IPS-18c (cell line): ENCODE measurements around the gene GPRC5D.

Experiments
- H3K4me3 ChIP-seq: 2 replicates; pipeline ENCODE4 v1.7.0; 2013; ENCODE audit warnings: low read depth, mild to moderate bottlenecking, low read length, moderate library complexity; ENCODE audit not compliant: insufficient read depth
- H3K9me3 ChIP-seq: one replicate; pipeline ENCODE4 v1.6.1; 2013; ENCODE audit warnings: mild to moderate bottlenecking, low read length, moderate library complexity; ENCODE audit not compliant: control insufficient read depth, insufficient read depth

The GPRC5D gene

DNA sequence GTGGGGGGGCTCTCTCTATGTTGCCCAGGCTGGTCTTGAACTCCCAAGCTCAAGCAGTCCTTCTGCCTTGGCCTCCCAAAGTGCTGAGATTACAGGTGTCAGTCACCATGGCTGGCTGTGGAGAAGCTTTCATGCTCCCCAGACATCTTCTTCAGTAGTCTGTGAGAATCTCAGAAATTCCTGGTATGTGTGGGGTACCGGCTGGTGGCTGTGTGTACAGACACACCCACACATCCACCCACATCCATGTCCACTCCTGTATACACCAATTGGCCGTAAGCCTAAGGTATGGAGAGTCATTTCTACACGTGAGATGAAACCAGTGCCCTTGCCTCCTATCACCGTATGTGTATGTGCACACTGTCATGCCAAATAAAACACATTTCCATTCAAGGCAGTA lies 27.8 kb downstream of the GPRC5D start:
- Histone ChIP-seq H3K4me3 (no peak overlapping the region), H3K9me3 (no peaks in the 10 kb centered on the region)

DNA sequence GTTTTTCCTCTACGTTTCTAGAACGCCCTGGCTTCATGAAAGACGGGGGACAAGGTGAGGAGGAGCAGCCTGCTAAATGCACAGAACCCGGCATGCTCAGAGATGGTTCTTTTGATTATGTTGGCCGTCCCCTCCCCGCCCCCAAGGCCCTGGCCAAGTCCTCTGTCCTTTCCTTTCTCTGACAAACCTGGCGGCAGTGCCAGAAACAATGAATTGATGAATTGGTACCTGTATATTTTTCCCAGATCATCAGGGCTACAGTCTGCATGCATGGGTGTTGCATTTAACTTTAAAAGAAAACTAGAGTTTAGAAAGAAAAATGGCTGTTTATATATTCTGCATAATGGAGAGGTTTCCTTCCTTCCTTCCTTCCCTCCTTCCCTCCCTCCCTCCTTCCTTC lies 29.0 kb downstream of the GPRC5D start:
- Histone ChIP-seq H3K4me3 (no peak overlapping the region), H3K9me3 (no peaks in the 10 kb centered on the region)

DNA sequence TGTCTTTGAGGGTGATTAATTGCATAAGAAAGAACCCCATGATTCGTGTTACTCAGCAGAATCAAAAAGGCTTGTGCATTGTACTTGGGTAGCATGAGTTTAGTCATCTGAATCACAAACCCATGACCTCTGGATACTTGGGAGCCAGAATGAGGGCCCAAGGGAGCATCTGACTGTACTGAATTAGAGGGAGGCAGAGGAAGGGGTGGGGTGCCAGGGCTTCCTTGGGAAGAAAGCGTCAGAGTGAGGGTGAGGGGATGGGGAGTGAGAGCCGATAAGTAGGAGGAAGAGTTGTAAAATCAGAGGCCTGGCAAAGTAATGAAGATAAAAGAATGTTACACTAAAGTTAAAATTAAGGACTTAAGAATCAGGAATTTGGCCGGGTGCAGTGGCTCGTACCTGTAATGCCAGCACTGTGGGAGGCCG lies 29.8 kb downstream of the GPRC5D start:
- H3K9me3 ChIP-seq: no peaks in the 10 kb centered on the region
- H3K4me3 ChIP-seq: no peak overlapping the region

DNA sequence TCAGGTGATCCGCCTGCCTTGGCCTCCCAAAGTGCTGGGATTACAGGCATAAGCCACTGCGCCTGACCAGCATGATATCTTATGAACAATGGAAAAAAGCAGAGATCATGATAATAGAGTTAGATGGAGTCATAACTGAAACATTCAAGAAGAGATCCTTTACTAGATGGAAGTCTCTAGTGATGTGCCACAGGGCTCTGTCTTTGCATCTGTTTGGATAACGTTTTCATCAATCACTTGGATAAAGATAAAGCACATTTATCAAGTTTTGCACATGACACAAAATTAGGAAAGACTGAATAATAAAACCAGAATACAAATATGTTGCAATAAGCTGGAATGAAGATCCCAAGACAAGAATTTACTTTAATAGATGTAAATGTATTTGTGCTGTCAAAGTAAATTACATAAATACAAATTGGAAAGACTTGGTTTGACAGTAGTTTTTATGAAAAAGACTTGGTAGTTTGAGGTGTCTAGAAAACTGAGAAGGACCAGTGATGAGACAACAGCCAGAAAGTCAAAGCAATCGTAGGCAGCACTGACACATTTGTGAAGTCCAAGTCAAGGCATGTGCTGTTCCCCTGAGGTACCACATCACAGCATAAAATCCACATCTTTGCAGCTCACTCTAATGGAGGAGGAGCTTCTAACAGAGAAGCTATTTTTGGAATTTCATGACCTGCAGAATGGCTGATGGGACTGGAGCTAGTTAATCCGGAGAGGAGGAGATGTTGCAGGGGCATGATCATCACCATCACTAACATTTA lies 32.1 kb downstream of the GPRC5D start:
- no peaks in the 10 kb centered on the region for H3K9me3 ChIP-seq

DNA sequence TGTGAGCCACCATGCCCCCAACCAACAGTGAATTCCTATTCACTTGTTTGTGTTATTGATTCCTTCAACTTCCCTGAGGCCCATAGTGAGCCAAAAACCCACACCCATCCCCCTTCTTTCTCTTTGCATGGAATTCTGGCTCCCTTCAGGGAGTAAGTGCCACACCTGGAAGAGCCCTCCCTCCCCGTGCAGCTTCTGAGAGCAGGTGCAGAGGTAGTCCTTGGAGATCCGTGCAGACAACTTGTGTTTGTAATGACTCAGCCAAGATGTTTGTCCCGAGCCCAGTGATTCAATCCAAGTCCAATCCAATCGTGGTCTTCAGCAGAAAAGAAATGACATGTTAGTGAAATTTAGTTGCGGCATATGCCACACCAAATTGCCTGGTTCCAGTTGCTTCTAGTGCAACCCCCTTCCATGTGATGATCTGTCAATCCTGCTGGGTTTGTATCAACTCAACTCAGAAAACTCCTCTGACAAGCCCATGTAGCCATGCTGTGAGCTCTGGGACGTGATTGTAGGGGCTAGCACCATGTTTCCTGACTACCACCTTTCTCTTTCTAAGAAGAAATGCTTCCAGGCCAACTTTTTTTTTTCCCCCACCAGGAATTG lies 33.1 kb downstream of the GPRC5D start:
- H3K9me3 ChIP-seq: no peaks in the 10 kb centered on the region
- H3K4me3 ChIP-seq: no peak overlapping the region

More for the DNA sequence above, 32.1 kb downstream of the GPRC5D start:
- no peak overlapping the region for H3K4me3 ChIP-seq

DNA sequence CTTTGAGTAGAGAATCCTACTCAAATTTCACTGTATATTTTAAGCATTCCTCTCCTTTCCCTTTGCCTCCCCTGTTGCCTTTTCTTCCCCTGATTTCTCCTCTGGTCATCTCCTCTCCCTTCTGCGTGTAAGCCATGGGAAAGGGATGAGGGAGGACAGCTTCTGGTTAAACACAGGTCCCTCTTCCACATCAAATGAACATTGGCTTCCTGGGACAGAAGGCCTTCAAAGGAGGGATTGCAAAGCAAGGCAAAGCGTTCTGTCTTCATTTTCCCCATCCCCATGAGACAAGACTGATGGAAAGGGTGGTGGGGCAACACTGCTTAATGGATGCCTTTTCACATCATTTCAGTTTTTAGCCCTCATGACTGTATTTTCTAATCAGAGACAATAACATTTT lies 34.5 kb downstream of the GPRC5D start:
- H3K9me3 ChIP-seq: no peaks in the 10 kb centered on the region

DNA sequence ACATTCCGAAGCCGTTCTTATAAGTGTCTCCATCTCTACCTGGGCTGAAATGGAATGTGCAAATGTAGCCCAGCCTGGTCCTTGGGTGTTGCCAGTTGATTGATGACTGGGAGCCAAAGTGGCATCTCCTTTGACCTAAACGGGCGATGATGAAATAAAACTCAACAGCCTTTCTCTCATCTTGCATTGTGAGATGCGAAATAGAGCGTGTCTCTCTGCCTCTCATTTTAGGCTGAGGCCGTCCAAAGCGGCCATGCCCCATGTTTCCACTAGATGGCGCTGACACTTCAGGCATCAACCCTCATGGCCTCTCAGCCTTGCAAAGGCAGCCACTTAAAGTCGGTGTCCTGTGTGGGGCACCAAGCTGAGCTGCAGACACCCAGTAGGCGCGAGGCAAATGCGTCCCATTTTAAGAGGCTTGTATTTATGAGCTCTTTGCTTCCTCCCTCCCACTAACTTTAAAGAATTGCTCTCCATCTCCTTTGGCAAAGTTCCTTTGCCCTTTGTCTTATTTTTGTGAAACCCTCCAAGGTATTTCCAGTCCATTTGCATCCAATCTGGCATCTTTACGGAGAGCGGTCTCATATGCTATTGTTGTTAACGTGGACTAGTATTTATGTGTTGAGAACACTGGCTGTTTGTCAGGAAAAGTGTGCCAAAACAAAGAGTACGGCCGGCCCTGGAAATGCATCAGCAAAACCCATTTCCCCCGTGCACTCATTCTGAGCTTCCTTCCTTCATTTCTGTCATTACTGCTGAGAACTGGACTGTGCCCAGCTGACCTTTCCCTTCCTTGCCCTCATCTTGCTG lies 35.6 kb downstream of the GPRC5D start:
- Histone ChIP-seq H3K9me3 (no peaks in the 10 kb centered on the region), H3K4me3 (no peak overlapping the region)

More for the DNA sequence above, 34.5 kb downstream of the GPRC5D start:
- H3K4me3 ChIP-seq: no peak overlapping the region

DNA sequence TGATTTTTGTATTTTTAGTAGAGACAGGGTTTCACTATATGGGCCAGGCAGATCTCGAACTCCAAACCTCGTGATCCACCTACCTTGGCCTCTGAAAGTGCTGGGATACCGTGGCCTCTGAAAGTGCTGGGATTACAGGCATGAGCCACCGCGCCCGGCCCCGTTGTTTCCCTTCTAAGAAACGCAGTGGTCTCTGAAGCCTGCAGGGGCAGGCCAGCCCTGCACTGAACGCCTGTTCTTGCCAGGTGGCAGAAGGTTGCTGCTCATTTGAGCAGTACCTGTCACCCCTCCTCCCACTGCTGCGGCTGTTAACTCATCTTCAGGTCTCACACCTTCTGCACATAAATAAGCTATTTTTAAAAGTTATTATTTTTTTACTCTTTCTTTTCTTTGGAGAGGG lies 36.3 kb downstream of the GPRC5D start:
- Histone ChIP-seq H3K9me3 (no peaks in the 10 kb centered on the region), H3K4me3 (no peak overlapping the region)

DNA sequence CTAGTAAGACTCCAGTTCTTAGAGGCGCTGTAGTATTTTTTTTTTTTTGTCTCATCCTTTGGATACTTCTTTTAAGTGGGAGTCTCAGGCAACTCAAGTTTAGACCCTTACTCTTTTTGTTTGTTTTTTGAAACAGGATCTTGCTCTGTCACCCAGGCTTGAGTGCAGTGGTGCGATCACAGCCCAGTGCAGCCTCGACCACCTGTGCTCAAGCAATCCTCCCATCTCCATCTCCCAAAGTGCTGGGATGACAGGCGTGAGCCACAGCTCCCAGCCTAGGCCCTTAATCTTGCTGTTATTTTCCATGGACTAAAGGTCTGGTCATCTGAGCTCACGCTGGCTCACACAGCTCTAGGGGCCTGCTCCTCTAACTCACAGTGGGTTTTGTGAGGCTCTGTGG lies 39.3 kb downstream of the GPRC5D start:
- H3K4me3 ChIP-seq: no peak overlapping the region
- H3K9me3 ChIP-seq: no peaks in the 10 kb centered on the region

DNA sequence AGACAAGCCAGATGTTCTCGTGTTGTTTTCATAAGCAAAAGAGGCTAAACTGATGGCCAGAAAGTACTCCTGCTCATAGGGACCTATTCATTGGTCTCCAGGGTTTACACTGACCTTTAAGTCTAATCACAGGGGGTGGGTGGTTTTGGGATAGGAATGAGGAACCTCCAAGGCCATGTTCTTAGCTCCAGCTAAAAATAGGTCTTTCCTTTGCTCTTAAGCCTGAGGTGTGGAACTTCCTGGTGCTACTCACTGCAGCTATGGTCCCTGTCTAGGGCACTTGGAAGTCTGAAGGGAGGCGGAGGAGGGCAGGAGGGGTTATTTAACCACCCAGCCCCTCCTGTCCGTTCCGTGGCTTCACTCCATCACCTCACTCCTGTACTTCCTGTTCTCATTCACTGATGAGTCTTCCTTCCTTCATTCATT lies 42.0 kb downstream of the GPRC5D start:
- H3K9me3 ChIP-seq: no peaks in the 10 kb centered on the region
- no peak overlapping the region for H3K4me3 ChIP-seq

DNA sequence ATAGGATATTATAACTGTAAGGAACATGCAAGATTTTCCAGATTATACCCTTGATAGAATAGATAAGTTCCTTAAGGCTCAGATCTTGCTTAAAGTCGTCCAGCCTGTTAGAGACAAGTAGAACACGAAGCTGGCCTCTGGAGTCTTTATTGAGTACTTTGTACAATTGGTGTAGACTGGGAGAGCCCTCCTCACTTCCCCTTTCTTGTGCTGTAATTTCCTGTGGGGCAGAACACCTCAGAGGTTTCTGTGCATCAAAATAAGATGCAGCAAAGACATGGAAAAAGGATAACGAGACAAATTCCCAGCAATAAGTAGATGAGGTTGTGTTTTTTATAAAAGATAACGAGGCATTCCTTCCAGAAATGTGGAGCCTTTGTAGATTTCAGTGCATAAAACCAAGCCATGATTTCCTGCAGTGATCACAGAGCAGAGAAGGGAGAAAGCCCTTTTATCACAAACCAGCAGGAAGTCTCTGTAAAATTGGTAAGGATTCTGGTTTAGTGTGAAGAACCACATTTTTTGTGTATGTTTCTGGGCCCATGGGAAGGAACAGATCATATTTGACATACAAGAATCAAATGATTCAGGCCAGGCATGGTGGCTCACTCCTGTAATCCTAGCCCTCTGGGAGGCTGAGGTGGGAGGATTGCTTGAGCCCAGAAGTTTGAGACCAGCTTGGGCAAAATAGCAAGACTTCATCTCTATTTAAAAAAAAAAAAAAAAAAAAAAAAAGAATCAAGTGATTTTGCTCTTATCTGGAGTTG lies 42.6 kb downstream of the GPRC5D start:
- Histone ChIP-seq H3K9me3 (no peaks in the 10 kb centered on the region), H3K4me3 (no peak overlapping the region)

DNA sequence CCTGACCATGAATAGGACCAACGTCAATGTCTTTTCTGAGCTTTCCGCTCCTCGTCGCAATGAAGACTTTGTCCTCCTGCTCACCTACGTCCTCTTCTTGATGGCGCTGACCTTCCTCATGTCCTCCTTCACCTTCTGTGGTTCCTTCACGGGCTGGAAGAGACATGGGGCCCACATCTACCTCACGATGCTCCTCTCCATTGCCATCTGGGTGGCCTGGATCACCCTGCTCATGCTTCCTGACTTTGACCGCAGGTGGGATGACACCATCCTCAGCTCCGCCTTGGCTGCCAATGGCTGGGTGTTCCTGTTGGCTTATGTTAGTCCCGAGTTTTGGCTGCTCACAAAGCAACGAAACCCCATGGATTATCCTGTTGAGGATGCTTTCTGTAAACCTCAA lies 43.3 kb downstream of the GPRC5D start:
- no peaks in the 10 kb centered on the region for H3K9me3 ChIP-seq
- H3K4me3 ChIP-seq: no peak overlapping the region

DNA sequence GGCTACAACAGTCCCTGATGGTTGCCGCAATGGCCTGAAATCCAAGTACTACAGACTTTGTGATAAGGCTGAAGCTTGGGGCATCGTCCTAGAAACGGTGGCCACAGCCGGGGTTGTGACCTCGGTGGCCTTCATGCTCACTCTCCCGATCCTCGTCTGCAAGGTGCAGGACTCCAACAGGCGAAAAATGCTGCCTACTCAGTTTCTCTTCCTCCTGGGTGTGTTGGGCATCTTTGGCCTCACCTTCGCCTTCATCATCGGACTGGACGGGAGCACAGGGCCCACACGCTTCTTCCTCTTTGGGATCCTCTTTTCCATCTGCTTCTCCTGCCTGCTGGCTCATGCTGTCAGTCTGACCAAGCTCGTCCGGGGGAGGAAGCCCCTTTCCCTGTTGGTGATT lies 43.7 kb downstream of the GPRC5D start:
- no peak overlapping the region for H3K4me3 ChIP-seq

DNA sequence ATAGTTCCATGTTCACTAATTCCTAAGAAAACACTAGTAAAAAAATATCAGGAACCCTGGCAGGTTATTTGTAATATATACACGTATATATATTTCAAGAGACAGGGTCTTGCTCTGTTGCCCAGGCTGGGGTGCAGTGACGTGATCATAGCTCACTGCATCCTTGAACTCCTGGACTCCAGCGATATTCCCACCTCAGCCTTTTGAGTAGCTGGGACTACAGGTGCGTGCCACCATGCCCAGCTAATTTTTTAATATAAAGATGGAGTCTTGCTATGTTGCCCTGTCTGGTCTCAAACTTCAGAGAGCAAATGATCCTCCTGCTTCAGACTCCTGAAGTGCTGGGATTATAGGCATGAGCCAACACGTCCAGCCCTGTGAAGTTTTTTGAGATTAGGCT lies 44.4 kb downstream of the GPRC5D start:
- no peak overlapping the region for H3K4me3 ChIP-seq
- no peaks in the 10 kb centered on the region for H3K9me3 ChIP-seq

More for the DNA sequence above, 43.7 kb downstream of the GPRC5D start:
- H3K9me3 ChIP-seq: no peaks in the 10 kb centered on the region

DNA sequence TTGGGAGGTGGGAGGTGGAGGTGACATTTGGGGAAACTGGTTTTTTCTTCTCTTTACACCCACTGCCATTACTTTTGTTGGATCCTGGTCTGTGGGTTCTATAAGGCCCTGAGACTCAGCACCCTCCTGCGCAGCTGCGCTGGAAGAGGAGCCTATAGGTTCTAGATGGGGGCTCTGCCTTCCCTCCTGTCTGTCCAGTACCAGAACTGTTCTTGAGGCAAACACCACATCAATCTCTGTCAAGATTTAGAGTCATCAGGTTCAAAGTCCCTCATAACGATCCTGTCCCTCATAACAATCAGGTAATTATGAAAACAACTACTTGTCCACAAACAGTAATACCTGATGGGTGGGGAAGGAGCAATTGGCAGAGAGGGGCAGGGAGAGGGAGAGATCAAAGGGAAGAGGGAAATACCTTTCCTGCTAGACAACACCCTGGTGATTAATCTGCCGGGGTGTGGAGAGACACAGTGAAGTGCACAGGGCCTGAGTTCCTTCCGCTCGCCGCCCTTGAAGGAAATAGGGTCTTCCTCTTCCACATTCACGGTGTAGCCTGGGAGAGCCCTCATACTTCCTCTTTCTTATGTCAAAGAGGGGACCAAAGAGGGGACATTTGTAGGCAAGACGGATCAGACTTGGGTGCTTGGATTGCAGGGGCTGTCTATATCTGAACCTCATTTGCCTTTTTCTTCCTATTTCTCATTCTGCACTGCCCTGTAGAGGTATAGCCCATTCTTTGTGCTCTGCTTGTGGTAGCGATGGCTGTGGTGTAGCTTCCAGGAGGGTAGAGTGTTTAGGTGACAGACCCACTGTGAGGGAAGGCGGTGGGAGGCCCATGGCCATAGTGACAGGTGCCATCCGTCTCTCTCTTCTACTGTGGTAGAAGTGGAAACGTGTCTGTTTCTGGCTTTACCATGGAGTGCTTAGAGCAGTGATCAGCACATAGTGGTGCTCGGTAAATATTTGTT lies 48.0 kb downstream of the GPRC5D start:
- Histone ChIP-seq H3K4me3 (no peak overlapping the region), H3K9me3 (no peaks in the 10 kb centered on the region)

DNA sequence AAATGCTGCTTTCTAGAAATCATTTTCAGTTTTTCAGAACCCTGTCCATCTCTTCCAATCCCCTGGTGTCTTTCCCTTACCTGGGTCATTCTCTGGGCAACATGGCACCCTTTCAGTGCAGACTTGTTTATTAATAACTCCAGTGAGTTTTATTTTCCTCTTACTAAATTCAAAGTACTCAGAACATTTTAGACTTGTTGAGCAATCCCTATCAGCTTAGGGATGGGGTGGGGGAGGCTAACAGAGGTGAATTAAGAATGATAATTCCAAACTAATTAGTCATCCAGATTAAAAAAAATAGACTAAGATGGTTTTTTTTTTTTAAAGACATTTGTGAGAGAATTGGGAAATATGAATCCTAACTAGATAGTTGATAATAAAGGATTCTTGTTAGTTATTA lies 49.9 kb downstream of the GPRC5D start:
- no peak overlapping the region for H3K4me3 ChIP-seq
- peaks cover 2% of the 10 kb centered on the region for H3K9me3 ChIP-seq
